Smooth muscle cell (in vitro differentiated cells): ENCODE data around the gene ZSWIM8. TPM values are rescaled to one million over a fixed set of nuclear protein-coding genes. Genes with fewer than 3 reads are reported as not detected.

Source experiments
- DNase-seq: peaks from one replicate; lab custom pipeline; 2025; ENCODE audit not compliant: unreplicated experiment; lab: John Stamatoyannopoulos, UW
- H2AFZ ChIP-seq: fragments of 200-600 bp; sonication (generic); 2 replicates; pipeline ENCODE4 v1.6.0; 2016; ENCODE audit warnings: antibody characterized with exemption, low read depth, mild to moderate bottlenecking
- H3F3A ChIP-seq: fragments of 200-600 bp; sonication (generic); 2 replicates; pipeline ENCODE4 v1.6.0; 2017; ENCODE audit warnings: antibody characterized with exemption, low read depth
- H3K27ac ChIP-seq: fragments of 200-600 bp; sonication (generic); 2 replicates; pipeline ENCODE4 v1.5.1; 2016; ENCODE audit warnings: low read depth, mild to moderate bottlenecking
- H3K27me3 ChIP-seq: fragments of 200-600 bp; sonication (generic); 2 replicates; pipeline ENCODE4 v1.6.1; 2016; ENCODE audit warnings: low read depth, mild to moderate bottlenecking
- H3K36me3 ChIP-seq: fragments of 200-600 bp; sonication (generic); 2 replicates; pipeline ENCODE4 v1.5.1; 2016; ENCODE audit warnings: low read depth
- H3K4me1 ChIP-seq: fragments of 200-600 bp; sonication (generic); 2 replicates; pipeline ENCODE4 v1.5.1; 2016; ENCODE audit warnings: low read depth
- H3K4me2 ChIP-seq: fragments of 200-600 bp; sonication (generic); 2 replicates; pipeline ENCODE4 v1.6.0; 2016; ENCODE audit warnings: mild to moderate bottlenecking
- H3K4me3 ChIP-seq: fragments of 200-600 bp; sonication (generic); 2 replicates; pipeline ENCODE4 v1.5.1; 2016; ENCODE audit warnings: mild to moderate bottlenecking
- H3K79me2 ChIP-seq: fragments of 200-600 bp; sonication (generic); 2 replicates; pipeline ENCODE4 v1.6.0; 2016; ENCODE audit warnings: low read depth, mild to moderate bottlenecking
- H3K9ac ChIP-seq: fragments of 200-600 bp; sonication (generic); 2 replicates; pipeline ENCODE4 v1.6.0; 2016; ENCODE audit warnings: low read depth
- H3K9me3 ChIP-seq: fragments of 200-600 bp; sonication (generic); replicated peaks from 2 replicates; pipeline ENCODE4 v1.5.1; 2016; ENCODE audit warnings: low read depth
- H4K20me1 ChIP-seq: fragments of 200-600 bp; sonication (generic); 2 replicates; pipeline ENCODE4 v1.6.0; 2016; ENCODE audit warnings: low read depth
- CTCF ChIP-seq: fragments of 200-600 bp; sonication (generic); IDR thresholded peaks from 2 replicates; pipeline ENCODE4 v1.5.1; 2017; ENCODE audit warnings: borderline replicate concordance, mild to moderate bottlenecking, antibody characterized with exemption; ENCODE audit not compliant: insufficient read depth, poor library complexity, severe bottlenecking
- WGBS: methylation state at CpG from one replicate; pipeline ENCODE4 v1.1.7; 2016; ENCODE audit warnings: low lambda C conversion rate; 5-methylcytosine and 5-hydroxymethylcytosine counted together
- polyA plus RNA-seq: library from polyadenylated mRNA; unstranded; fragments of >200 nt; fragmentation: Nextera tagmentation; extraction: Ambion mirVana; gene quantifications from 2 replicates; pipeline ENCODE4 v1.2.1, GENCODE V29; 2016
- total RNA-seq: library from RNA; depleted of rRNA; stranded (reverse); fragments of >200 nt; gene quantifications from 2 replicates; pipeline ENCODE4 v1.2.3, GENCODE V29; 2014

Gene ZSWIM8
- total and polyA plus RNA-seq, 2 experiments from 2014 or later = 48.3 to 83.9 TPM

- no peak for DNase-seq
- Histone ChIP-seq H3K4me3 (no peak overlapping the region), H3K36me3 (no peaks in the 10 kb centered on the region), H4K20me1 (no peaks in the 10 kb centered on the region), H3K27me3 (no peaks in the 10 kb centered on the region), H3K4me2 (peak overlapping the region; percentile 60), H3K9ac (no peak overlapping the region), H3K27ac (peak overlapping the region; percentile 62), H2AFZ (no peak overlapping the region), H3K9me3 (no peaks in the 10 kb centered on the region), H3K79me2 (peaks cover 9% of the 10 kb centered on the region), H3K4me1 (peaks cover 17% of the 10 kb centered on the region), H3F3A (peaks cover 9% of the 10 kb centered on the region)
- WGBS = 85% methylated on average over 22 of the region's 22 CpGs
- TF ChIP-seq CTCF = peak; percentile 16
Observed at GRCh38 chr10:73814896-73815718, 29.7 kb downstream of the ZSWIM8 start.

- H3K4me3 ChIP-seq = no peak overlapping the region
- H3K4me1 ChIP-seq = peaks cover 13% of the 10 kb centered on the region
- H3F3A ChIP-seq = peaks cover 9% of the 10 kb centered on the region
- DNase-seq = no peak
- H3K27ac ChIP-seq = peak overlapping the region; percentile 62
- H3K79me2 ChIP-seq = peaks cover 4% of the 10 kb centered on the region
- no peaks in the 10 kb centered on the region for H3K9me3 ChIP-seq
- peak overlapping the region; percentile 60 for H3K4me2 ChIP-seq
- H4K20me1 ChIP-seq = no peaks in the 10 kb centered on the region
- H3K36me3 ChIP-seq = no peaks in the 10 kb centered on the region
- no peaks in the 10 kb centered on the region for H3K27me3 ChIP-seq
- H3K9ac ChIP-seq = no peak overlapping the region
- H2AFZ ChIP-seq = no peak overlapping the region
- no peak for TF ChIP-seq CTCF
Observed at GRCh38 chr10:73815719-73816030, 30.3 kb downstream of the ZSWIM8 start.

- H3K4me3 ChIP-seq = no peak overlapping the region
- no peaks in the 10 kb centered on the region for H3K79me2 ChIP-seq
- peak overlapping the region; percentile 62 for H3K27ac ChIP-seq
- H3F3A ChIP-seq = peaks cover 9% of the 10 kb centered on the region
- peaks cover 12% of the 10 kb centered on the region for H3K4me1 ChIP-seq
- 89% methylated on average over 10 of the region's 10 CpGs for WGBS
- H3K9me3 ChIP-seq = no peaks in the 10 kb centered on the region
- H3K4me2 ChIP-seq = no peak overlapping the region
- H3K27me3 ChIP-seq = no peaks in the 10 kb centered on the region
- no peak overlapping the region for H3K9ac ChIP-seq
- no peak overlapping the region for H2AFZ ChIP-seq
- DNase-seq = no peak
- H3K36me3 ChIP-seq = no peaks in the 10 kb centered on the region
- no peak for TF ChIP-seq CTCF
- H4K20me1 ChIP-seq = no peaks in the 10 kb centered on the region
Observed at GRCh38 chr10:73816917-73817729, 31.7 kb downstream of the ZSWIM8 start.
